NCI-H460 (cell line): ENCODE results near the gene BBOX1. TPM values are rescaled to one million over a fixed set of nuclear protein-coding genes. Genes with fewer than 3 reads are reported as not detected.
"Not testable (repeated sequence)": the region's sequence is repeated elsewhere in the genome, so short reads cannot be mapped to it uniquely, and the experiment has no call there.

Experiments
- DNase-seq: peaks from one replicate; pipeline ENCODE4 v3.0.0-alpha.2; 2016; ENCODE audit warnings: low read depth; ENCODE audit errors: extremely low read depth
- total RNA-seq: library from RNA; depleted of rRNA; stranded (reverse); fragments of >200 nt; shearing (Covaris generic); gene quantifications from 2 replicates; pipeline ENCODE4 v1.2.3, GENCODE V29; 2014; rRNA removed

The BBOX1 gene
- total RNA-seq, 1 experiment from 2014 or later: not detected

- no peak for DNase-seq
Observed at GRCh38 chr11:27174672-27175210, 134.1 kb downstream of the BBOX1 start.

GRCh38 chr11:27175562-27175961 is 134.9 kb downstream of the BBOX1 start:
- DNase-seq: not testable (repeated sequence)

Other genes starting within 250 kb of the BBOX1 start
- gene FIBIN, start 46.7 kb upstream of the BBOX1 start, total RNA-seq: 0.17 TPM in 1 of 2 replicates, not detected in the other